Epithelial cell of esophagus (primary cell): ENCODE measurements around the gene MAP2K5.

ENCODE experiments used
- DNase-seq: peaks from one replicate; pipeline ENCODE4 v3.0.0; 2010; ENCODE audit warnings: low read depth
- H3K4me3 ChIP-seq: 2 replicates; pipeline ENCODE4 v1.5.1; 2011; ENCODE audit warnings: mild to moderate bottlenecking, low read length, control low read depth
- TF ChIP-seq, protein P1 (sequence below): IDR thresholded peaks from 2 replicates; pipeline ENCODE4 v1.5.1; 2011; ENCODE audit warnings: low read depth, mild to moderate bottlenecking, low read length, control low read depth, inconsistent platforms; ENCODE audit not compliant: insufficient read depth; ENCODE audit errors: missing control alignments

Gene MAP2K5

DNA sequence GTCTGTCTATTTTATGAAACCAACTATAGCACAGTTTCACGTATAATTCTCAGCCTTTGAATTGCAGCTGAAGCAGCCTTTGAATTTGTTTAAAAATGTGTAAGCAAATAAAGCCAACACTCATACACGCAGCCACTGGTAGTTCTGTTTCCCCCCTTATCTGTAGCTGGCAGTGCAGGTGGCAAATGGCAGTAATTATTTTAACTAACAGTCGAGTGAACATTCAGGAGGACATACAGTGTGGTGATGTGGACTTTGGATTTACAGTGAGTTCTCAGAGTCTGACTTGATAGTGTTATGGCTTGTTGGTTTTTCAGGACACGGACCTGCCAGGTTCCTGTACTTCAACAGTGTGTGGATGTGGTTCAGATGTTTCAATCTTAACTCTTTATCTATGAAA lies 218.8 kb downstream of the MAP2K5 start:
- no peak overlapping the region for H3K4me3 ChIP-seq
- TF ChIP-seq, protein P1, sequence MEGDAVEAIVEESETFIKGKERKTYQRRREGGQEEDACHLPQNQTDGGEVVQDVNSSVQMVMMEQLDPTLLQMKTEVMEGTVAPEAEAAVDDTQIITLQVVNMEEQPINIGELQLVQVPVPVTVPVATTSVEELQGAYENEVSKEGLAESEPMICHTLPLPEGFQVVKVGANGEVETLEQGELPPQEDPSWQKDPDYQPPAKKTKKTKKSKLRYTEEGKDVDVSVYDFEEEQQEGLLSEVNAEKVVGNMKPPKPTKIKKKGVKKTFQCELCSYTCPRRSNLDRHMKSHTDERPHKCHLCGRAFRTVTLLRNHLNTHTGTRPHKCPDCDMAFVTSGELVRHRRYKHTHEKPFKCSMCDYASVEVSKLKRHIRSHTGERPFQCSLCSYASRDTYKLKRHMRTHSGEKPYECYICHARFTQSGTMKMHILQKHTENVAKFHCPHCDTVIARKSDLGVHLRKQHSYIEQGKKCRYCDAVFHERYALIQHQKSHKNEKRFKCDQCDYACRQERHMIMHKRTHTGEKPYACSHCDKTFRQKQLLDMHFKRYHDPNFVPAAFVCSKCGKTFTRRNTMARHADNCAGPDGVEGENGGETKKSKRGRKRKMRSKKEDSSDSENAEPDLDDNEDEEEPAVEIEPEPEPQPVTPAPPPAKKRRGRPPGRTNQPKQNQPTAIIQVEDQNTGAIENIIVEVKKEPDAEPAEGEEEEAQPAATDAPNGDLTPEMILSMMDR = no peak
- no peak for DNase-seq

DNA sequence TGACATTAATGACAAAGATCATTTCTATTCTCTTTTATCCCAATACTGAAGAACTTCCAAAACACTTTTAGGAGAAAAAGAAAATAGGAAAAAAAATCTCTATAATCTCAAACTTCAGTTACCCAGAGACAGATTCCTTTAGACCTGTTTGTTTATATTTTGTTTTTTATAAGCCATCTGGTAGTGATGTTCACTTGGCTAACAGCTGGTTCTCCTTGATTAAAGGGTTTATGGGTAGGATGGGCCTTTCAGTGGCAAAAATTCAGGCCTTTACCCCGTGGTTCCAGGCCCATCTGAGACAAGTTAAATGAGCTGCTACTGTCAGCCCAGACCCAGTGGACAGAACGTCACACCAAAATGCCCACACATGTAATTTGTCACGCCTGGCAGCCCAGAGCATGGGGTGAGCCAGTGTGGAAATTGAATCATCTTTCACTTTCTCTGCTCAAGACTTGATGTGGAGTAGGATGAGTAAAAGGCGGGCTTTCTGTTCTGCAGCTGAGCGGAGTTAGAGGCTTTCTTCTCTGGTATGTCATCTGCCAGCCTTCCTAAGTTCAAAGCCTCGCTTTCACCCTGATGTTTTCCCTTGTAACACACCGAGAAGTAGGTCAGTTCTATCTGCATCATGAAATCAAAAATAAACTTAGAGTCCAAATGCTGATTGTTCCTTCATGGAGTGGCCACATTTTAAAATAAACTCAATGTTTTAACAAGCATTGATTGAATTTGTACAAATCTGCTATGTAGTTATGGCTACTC lies 220.3 kb downstream of the MAP2K5 start:
- TF ChIP-seq, protein P1 = no peak
- H3K4me3 ChIP-seq = no peak overlapping the region
- no peak for DNase-seq

- TF ChIP-seq, protein P1 = no peak
- DNase-seq = no peak
- H3K4me3 ChIP-seq = no peak overlapping the region
Measured at GRCh38 chr15:67765701-67766100, 223.2 kb downstream of the MAP2K5 start.

- TF ChIP-seq, protein P1 = no peak
- H3K4me3 ChIP-seq = no peak overlapping the region
- no peak for DNase-seq
Measured at GRCh38 chr15:67766968-67767367, 224.5 kb downstream of the MAP2K5 start.

- TF ChIP-seq, protein P1 = no peak
Measured at GRCh38 chr15:67768313-67768977, 225.9 kb downstream of the MAP2K5 start.

DNA sequence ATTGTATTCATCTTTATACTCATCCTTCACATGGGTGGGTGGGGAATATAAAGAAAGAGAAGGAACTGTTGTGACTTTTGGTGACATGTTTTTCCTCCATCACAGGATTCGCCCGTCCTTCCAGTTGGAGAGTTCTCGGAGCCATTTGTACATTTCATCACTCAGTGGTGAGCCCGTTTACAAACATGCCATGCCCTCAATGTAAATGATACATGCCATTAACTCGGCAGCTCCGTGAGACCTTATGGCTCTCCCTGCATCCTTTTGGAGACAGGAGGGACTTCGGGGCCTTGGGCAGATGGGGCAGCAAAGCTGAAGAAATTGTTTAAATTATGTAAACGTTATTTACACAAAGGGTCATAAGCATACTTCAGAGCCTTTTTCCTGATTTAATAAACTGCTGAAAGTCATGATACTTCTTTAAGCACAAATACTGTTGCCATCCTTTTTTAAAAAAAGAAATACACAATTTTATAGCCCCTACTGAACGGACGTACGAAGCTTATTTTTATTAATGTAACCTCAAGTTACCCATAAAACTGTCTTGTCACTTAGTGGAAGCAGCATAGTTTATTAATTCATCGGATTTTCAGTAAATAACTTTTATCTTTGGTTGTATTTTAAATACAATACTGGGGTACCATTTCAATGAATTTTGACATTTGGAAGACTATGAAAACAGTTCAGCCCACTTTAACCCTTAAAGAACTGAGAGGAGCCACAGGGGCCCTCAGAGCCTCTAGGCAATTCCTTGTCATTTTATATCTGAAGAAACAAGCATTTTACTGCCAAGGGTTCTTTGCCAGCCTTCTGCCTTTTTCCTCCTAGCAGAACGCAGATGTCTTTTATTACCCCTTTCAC lies 227.2 kb downstream of the MAP2K5 start:
- no peak for DNase-seq
- H3K4me3 ChIP-seq = no peak overlapping the region

More at GRCh38 chr15:67768313-67768977, 225.9 kb downstream of the MAP2K5 start:
- H3K4me3 ChIP-seq = no peak overlapping the region
- DNase-seq = no peak

More for the DNA sequence above, 227.2 kb downstream of the MAP2K5 start:
- TF ChIP-seq, protein P1 = no peak
